DMS 273 treated with DMSO at 0.1 percent for 48 hours (cell line): Measurements from ENCODE around the gene LDB2.

Source experiments
- DNase-seq: peaks from one replicate; lab custom pipeline; 2025; lab: John Stamatoyannopoulos, UW

The LDB2 gene

GRCh38 chr4:16721613-16722291 is 176.7 kb downstream of the LDB2 start:
- no peak for DNase-seq

DNA sequence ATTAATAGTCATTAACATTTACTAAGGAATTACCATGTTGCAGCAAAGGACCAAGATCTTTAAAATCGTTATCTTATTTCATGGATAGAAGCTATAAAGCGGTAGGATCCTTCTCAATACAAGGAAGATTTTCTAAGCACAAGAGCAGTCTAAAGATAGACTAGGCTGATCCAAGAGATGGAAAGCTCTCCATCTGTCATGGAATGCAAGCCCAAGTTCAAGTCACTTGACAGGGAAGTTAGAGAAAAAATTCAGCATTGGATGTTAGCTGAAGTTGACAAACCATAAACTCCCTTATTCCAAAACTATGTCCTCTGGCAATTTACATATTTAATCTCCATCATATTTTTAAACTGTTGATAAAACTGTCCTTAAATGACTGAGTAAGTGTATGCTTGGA is 177.7 kb downstream of the LDB2 start:
- no peak for DNase-seq

GRCh38 chr4:16717266-16717970 is 181.0 kb downstream of the LDB2 start:
- no peak for DNase-seq

DNA sequence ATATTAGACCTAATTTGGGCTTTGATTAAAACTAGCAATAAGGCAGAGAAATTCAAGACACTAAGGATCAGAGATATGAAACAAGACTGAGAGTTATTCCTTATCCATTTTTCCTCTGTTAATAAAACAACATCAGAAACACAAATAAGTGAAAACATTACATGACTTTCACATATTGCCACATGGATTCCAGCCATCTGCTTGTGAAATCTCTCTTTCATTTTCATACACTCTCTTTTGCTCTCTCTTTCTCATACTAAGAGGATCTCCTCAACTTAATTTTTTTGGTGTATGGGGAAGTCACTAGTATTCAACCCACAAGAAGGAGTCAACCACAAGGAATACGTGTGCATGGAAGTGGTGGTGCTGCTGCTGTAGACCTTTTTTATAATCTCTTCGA is 183.0 kb downstream of the LDB2 start:
- no peak for DNase-seq

GRCh38 chr4:16714191-16714590 is 184.3 kb downstream of the LDB2 start:
- DNase-seq, result no peak

GRCh38 chr4:16713696-16714095 is 184.7 kb downstream of the LDB2 start:
- DNase-seq, result no peak

DNA sequence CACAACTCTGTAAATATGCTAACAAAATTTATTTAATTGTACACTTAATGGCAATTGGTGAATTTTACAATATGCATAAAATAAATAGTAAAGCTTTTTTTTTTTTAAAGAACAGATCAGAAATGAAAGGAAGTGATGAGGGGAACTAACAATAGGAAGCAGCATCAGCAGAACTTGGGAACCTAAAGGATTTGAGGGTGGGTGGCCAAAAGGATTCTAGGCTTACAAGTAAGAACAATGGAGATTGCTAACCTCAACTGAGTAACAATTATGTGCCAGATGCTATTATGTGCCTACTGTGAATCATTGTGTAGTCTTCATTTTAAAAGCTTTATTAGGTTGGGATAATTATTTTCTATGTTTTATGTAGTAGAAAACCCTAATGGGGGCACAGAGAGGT is 185.2 kb downstream of the LDB2 start:
- DNase-seq, result no peak

- no peak for DNase-seq
Measured at GRCh38 chr4:16710198-16710597, 188.2 kb downstream of the LDB2 start.

DNA sequence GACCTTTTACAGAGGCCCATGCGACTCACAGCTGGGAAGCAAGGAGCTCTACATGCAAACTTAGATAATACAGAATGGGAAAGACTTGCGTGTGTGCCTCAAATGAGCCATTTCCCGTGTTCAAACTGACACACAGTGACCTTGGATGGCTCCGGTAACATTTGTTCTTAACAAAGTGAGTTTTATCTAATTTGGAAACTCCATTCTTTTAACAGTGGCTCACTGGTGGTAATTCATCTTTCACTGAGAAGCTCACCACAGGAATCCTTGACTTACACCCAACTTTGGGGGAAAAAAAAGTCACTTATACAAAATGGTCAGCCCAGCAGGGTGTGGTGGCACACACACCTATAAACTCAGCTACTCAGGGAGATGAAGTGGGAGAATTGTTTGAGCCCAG is 190.6 kb downstream of the LDB2 start:
- no peak for DNase-seq

DNA sequence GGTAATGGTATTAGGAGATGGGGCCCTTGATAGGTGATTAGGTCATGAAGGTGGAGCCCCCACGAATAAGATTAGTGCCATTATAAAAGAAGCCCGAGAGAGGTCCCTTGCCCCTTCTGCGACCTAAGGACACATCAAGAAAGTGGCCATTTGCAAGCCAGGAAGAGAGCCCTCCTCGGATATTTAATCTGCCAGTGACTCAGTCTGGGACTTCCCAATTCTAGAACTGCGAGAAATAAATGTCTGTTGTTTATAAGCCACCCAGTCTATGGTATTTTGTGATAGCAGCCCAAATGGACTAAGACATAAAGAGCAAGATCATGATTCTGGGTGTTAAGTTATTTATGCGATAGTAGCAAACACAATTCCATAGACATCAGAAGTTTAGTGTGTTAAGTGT is 192.2 kb downstream of the LDB2 start:
- no peak for DNase-seq

GRCh38 chr4:16705341-16705740 is 193.1 kb downstream of the LDB2 start:
- DNase-seq, result no peak

- no peak for DNase-seq
Measured at GRCh38 chr4:16704489-16704888, 194.0 kb downstream of the LDB2 start.

- no peak for DNase-seq
Measured at GRCh38 chr4:16695896-16696295, 202.5 kb downstream of the LDB2 start.

DNA sequence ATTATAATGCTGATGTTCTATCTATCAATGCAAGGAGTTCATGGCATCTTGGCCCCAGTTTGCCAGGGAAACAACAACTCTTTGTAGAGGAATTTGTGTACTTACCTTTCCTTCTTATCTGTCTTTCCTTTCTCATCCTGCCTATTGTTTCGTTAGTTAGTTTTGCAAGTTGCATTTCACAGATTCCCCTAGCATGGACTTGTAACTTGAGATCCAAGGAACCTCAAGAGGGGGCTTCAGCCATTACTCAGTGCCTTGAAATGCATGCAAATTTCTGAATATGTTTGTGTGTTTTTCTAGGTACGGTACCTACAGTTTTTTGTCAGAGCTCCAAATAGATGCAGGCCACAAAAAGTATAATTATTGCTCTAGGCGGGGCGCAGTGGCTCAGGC is 203.6 kb downstream of the LDB2 start:
- no peak for DNase-seq

- no peak for DNase-seq
Measured at GRCh38 chr4:16694173-16694883, 204.1 kb downstream of the LDB2 start.

- no peak for DNase-seq
Measured at GRCh38 chr4:16693641-16694040, 204.8 kb downstream of the LDB2 start.

DNA sequence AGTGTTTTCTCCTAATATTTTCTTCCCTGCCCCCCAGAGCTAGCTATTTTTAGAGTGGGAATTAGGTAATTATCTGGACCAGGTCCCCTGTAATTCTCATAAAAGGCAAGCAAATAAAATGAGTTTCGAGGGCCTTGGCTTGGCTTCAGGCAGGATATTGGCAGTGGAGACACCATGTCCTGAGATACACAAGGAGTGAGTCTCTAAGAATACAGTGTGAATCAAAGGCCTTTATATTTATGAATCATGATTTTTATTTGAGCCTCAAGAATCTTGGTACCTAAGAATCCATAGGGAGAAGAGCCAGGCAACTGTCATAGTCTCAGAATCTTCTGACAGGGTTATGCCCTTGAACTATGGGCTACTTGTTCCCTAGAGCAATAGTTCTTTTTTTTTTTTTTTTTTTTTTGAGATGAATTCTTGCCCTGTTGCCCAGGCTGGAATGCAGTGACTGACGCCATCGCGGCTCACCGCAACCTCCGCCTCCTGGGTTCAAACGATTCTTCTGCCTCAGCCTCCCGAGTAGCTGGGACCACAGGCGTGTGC is 205.4 kb downstream of the LDB2 start:
- no peak for DNase-seq

GRCh38 chr4:16692524-16692923 is 205.9 kb downstream of the LDB2 start:
- no peak for DNase-seq

- DNase-seq, result no peak
Measured at GRCh38 chr4:16692046-16692445, 206.4 kb downstream of the LDB2 start.

GRCh38 chr4:16691450-16691849 is 207.0 kb downstream of the LDB2 start:
- DNase-seq, result no peak

- no peak for DNase-seq
Measured at GRCh38 chr4:16687845-16688244, 210.6 kb downstream of the LDB2 start.

- no peak for DNase-seq
Measured at GRCh38 chr4:16687011-16687410, 211.4 kb downstream of the LDB2 start.

- no peak for DNase-seq
Measured at GRCh38 chr4:16686195-16686594, 212.2 kb downstream of the LDB2 start.
